GM19023 (cell line): ENCODE results near the gene NFKB1.
"Not testable (repeated sequence)": the region's sequence is repeated elsewhere in the genome, so short reads cannot be mapped to it uniquely, and the experiment has no call there.

Source experiments
- ATAC-seq: cut with Tn5 transposase; IDR thresholded peaks from one replicate; pipeline ENCODE4 v1.9.1; 2021; ENCODE audit warnings: mild to moderate bottlenecking, moderate library complexity; ENCODE audit not compliant: unreplicated experiment

NFKB1 gene

GRCh38 chr4:102500696-102501446, at the start of gene NFKB1:
NFKB1 (plus strand) TSS chr4:102501359; CDS start chr4:102525519, 24,160 bp downstream.
- ATAC-seq: peak; percentile 61

- ATAC-seq: no peak
These were observed 48.3 kb upstream of the NFKB1 start for GRCh38 chr4:102452854-102453253.

- ATAC-seq: no peak
These were observed 47.3 kb upstream of the NFKB1 start for GRCh38 chr4:102453827-102454226.

GRCh38 chr4:102454268-102454667, 46.9 kb upstream of the NFKB1 start:
- ATAC-seq: no peak

- no peak for ATAC-seq
These were observed 46.0 kb upstream of the NFKB1 start for GRCh38 chr4:102454981-102455685.

DNA sequence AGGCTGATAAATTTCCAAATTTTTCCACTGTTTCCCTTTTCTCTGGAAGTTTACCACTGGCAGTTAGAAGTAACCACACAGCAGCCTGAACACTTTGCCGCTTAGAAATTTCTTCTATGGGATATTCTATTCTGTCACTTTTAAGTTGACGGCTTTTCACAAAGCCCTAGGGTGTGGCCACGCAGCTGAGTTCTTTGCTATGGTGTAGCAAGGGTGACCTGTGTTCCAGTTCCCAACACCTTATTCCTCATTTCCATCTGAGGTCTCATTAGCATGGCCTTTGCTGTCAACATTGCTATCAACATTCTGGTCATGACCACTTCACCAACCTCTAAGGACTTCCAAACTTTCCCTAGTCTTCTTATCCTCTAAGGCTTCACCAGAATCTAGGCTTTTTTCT, 45.4 kb upstream of the NFKB1 start:
- ATAC-seq: no peak

- no peak for ATAC-seq
These were observed 34.9 kb upstream of the NFKB1 start for GRCh38 chr4:102466298-102466697.

- no peak for ATAC-seq
These were observed 31.4 kb upstream of the NFKB1 start for GRCh38 chr4:102469806-102470205.

GRCh38 chr4:102472441-102473013, 28.6 kb upstream of the NFKB1 start:
- no peak for ATAC-seq

DNA sequence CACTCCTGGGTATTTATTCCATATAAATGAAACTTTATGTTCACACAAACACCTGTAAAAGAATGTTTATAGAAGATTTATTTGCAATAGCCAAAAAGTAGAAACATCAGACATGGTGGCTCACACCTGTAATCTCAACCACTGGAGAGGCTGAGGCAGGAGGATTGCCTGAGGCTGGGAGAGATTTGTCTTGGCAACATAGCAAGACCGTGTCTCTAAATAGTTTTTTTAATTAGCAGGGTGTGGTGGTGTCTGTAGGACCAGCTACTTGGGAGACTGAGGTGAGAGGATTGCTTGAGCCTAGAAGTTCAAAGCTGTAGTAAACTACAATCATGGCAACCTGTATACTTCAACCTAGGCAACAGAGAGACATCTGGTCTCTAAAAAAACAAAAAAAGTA, 27.7 kb upstream of the NFKB1 start:
- ATAC-seq: no peak

DNA sequence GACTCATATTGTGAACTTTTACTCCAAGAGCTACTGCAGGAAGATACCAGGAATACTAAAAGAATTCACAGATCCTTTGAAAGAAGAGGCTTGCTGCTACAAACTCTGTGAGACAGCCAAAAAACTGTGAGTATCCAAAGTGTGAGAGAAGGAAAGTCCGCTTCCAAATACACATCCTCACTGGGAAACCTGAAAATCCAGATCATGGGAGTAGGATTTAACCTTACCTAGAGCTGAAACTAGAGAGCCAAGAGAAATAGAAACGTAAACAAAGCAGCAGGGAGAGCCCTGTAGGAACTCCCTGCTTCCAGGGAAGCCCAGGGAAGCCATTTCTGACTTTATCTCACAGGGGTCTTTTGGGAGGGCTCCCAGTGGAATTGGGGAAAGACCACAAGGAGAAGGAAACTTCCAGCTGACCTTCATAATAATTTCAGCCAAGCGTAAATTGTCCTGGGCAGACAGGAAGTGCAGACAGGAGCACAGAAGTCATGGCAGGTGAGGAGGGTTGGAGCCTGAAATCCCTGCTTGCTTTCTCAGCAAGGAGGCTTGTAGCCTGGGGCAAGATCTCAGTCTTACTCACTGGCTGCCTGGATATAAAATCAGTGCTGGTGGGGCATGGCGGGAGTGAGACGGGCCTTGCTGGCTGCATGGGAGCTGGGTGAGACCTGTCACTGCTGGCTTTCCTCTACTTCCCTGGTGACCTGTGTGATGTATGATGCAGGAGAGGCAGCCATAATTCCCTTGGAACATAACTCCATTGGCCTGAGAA, 26.2 kb upstream of the NFKB1 start:
- no peak for ATAC-seq

DNA sequence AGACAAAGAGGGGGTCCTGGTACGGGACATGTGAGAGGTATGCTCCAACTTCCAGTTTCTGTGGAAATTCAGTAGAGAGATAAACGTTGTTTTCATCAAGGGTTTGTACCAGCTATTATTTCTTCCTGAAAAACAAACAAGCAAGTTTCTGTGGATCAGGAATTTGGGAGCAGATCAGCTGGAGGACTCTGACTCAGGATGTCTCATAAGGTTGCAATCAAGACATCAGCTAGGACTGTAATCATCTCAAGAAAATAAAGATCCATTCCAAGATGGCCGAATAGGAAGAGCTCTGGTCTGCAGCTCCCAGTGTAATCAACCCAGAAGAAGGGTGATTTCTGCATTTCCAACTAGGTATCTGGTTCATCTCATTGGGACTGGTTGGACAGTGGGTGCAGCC, 23.5 kb upstream of the NFKB1 start:
- no peak for ATAC-seq

GRCh38 chr4:102478186-102478585, 23.0 kb upstream of the NFKB1 start:
- no peak for ATAC-seq

GRCh38 chr4:102479832-102480231, 21.3 kb upstream of the NFKB1 start:
- ATAC-seq: not testable (repeated sequence)

GRCh38 chr4:102483120-102483519, 18.0 kb upstream of the NFKB1 start:
- ATAC-seq: no peak

DNA sequence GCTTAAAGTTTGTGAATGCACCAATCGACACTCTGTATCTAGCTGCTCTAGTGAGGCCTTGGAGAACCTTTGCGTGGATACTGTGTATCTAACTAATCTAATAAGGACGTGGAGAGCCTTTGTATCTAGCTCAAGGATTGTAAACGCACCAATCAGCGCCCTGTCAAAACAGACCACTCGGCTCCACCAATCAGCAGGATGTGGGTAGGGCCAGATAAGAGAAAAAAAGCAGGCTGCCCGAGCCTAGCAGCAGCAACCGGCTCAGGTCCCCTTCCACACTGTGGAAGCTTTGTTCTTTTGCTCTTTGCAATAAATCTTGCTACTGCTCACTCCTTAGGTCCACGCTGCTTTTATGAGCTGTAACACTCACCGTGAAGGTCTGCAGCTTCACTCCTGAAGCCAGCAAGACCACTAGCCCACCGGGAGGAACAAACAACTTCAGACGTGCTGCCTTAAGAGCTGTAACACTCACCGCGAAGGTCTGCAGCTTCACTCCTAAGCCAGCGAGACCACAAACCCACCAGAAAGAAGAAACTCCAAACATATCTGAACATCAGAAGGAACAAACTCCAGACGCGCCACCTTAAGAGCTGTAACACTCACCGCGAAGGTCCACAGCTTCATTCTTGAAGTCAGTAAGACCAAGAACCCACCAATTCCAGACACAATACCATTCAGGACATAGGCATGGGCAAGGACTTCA, 17.0 kb upstream of the NFKB1 start:
- not testable (repeated sequence) for ATAC-seq

GRCh38 chr4:102492531-102493241, 8.5 kb upstream of the NFKB1 start:
- no peak for ATAC-seq

- no peak for ATAC-seq
These were observed 7.9 kb upstream of the NFKB1 start for GRCh38 chr4:102493257-102493656.

- ATAC-seq: no peak
These were observed 7.4 kb upstream of the NFKB1 start for GRCh38 chr4:102493794-102494193.

- no peak for ATAC-seq
These were observed 6.6 kb upstream of the NFKB1 start for GRCh38 chr4:102494603-102495002.
